Measurements from ENCODE around the gene MORN4. TPM values are rescaled to one million over a fixed set of nuclear protein-coding genes. Genes with fewer than 3 reads are reported as not detected.

MORN4 gene
- total and polyA plus RNA-seq, 2 donors (not counting 3 experiments of a cell fraction or from before 2014, with no cell fraction given), result 12.2 to 13.9 TPM

- DNase-seq (ENCODE audit: low read depth, low spot score), result no peak
- Histone ChIP-seq H3K4me1 (ENCODE audit: control insufficient read depth, extremely low read depth, insufficient read depth, low read length) (peaks cover 25% of the 10 kb centered on the region), H3K9me1 (replicated peaks; ENCODE audit: control insufficient read depth, extremely low read depth, insufficient read depth, low read length) (no peaks in the 10 kb centered on the region), H3K27ac (ENCODE audit: insufficient read depth, low read depth, low read length) (no peak overlapping the region), H4K20me1 (replicated peaks; ENCODE audit: control insufficient read depth, extremely low read depth, insufficient read depth, low read length) (no peaks in the 10 kb centered on the region), H3K79me2 (ENCODE audit: control insufficient read depth, insufficient read depth, low read length) (no peaks in the 10 kb centered on the region), H3K27me3 (ENCODE audit: control insufficient read depth in 2 of 2, insufficient read depth in 2 of 2, low read length in 2 of 2) (no peaks in the 10 kb centered on the region), H3K4me2 (ENCODE audit: insufficient read depth, low read length) (no peak overlapping the region), H3K9me3 (replicated peaks; ENCODE audit: control insufficient read depth, insufficient read depth, low read length) (no peaks in the 10 kb centered on the region), H2AFZ (ENCODE audit: low read depth, low read length) (no peak overlapping the region), H3K4me3 (replicated peaks in 1 of 3; ENCODE audit: insufficient read depth in 1 of 3, low read depth in 1 of 3, low read length in 3 of 3) (no peak overlapping the region), H3K36me3 (ENCODE audit: control insufficient read depth in 2 of 2, extremely low read depth in 1 of 2, insufficient read depth in 2 of 2, low read length in 2 of 2) (no peaks in the 10 kb centered on the region), H3K9ac (replicated peaks; ENCODE audit: extremely low read depth, insufficient read depth, low read length) (no peak overlapping the region)
- ChIA-PET CTCF (interaction anchor here (1.0 to 1.8 kb wide), 4 partner anchors 10 to 27 kb away, joined by 3 to 7 read pairs (median 4); partner anchors contain the start of gene HOGA1), POLR2A (no interaction called here)
- intact Hi-C loops (cut with micrococcal nuclease), result loop anchor here (5.0 kb wide), 1 partner anchor 191 kb away; no protein-coding TSS in a partner anchor
- TF ChIP-seq CTCF (IDR thresholded peaks at IDR 0.05; ENCODE audit: extremely low read depth in 1 of 2, insufficient read depth in 1 of 2, low read depth in 1 of 2, low read length in 2 of 2), result no peak
- TF ChIP-seq EZH2 (IDR thresholded peaks at IDR 0.05; ENCODE audit: borderline replicate concordance, low read depth, low read length, severe bottlenecking), result no peak
- TF ChIP-seq POLR2AphosphoS5 (IDR thresholded peaks at IDR 0.05; ENCODE audit: insufficient read depth, low read depth, low read length), result no peak
- no peak for TF ChIP-seq FOS (IDR thresholded peaks at IDR 0.05; ENCODE audit: borderline replicate concordance, insufficient read depth, low read length)
- no peak for TF ChIP-seq JUN (IDR thresholded peaks at IDR 0.05; ENCODE audit: borderline replicate concordance, insufficient read depth, insufficient read length, low read depth)
- no peak for TF ChIP-seq MYC (IDR thresholded peaks at IDR 0.05; ENCODE audit: low read depth, low read length)
- TF ChIP-seq MAX (IDR thresholded peaks at IDR 0.05; ENCODE audit: insufficient read depth, insufficient read length), result no peak
- no peak for TF ChIP-seq GATA2 (IDR thresholded peaks at IDR 0.05; ENCODE audit: insufficient read depth, insufficient read length, low read depth, low read length)
- TF ChIP-seq POLR2A (IDR thresholded peaks at IDR 0.05; ENCODE audit: low read depth, low read length), result no peak
- dilution Hi-C loops (cut with MboI; ENCODE audit: extremely low pct_ligation_motif_present, low sequenced_read_pairs), result no loop called here
- no TSS peak for BruUV-seq (replicated peaks)
- no peak for FAIRE-seq
These were observed 34.7 kb downstream of the MORN4 start for GRCh38 chr10:97598407-97599271.

Measured in endothelial cell of umbilical vein (primary cell).